HTR-8/SVneo (cell line): Measurements from ENCODE around the gene DIPK1B.

Experiments used
- DNase-seq: peaks from one replicate; pipeline ENCODE4 v3.0.0; 2011; ENCODE audit warnings: low spot score, mixed read lengths; ENCODE audit not compliant: insufficient read length
- FAIRE-seq: peaks from 2 replicates; lab custom pipeline; 2011; peaks lifted over from hg19 to GRCh38; lab: Jason Lieb, UNC

The DIPK1B gene

DNA sequence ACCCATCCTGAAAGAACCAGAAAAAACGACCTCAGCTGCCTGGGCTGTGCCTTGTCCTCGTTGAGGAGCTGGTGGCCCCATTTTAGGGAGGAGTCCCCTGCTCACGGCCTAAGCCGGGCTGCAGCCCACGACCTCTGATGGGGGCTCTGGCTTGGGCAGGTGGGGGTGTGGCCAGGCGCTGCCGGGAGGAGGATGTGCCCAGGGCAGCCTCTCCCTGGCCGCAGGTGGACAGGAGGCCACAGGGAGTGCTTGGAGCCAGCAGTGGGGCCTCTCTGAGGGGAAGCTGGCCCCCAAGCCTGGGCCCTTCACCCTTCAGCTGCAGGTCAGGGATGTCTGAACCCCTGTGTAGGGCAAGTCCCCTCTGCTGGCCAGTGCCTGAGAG lies 2.5 kb downstream of the DIPK1B start:
- FAIRE-seq (no peak), DNase-seq (no peak)

DNA sequence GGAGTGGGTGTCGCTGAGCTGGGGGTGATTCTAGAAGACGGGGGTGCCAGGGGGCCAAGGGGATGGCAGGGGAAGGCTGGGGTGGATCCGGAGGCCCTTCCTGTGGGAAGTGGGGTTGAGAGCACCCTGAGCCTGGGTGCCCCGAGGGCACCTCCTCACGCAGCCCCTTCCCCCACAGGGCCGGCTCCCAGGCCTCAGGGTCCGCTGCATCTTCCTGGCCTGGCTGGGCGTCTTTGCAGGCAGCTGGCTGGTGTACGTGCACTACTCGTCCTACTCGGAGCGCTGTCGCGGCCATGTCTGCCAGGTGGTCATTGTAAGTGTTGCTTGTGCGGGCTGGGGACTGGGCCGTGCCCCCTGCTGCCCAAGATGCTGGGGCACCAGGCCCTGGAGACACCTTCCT lies 5.0 kb downstream of the DIPK1B start:
- no peak for FAIRE-seq

DNA sequence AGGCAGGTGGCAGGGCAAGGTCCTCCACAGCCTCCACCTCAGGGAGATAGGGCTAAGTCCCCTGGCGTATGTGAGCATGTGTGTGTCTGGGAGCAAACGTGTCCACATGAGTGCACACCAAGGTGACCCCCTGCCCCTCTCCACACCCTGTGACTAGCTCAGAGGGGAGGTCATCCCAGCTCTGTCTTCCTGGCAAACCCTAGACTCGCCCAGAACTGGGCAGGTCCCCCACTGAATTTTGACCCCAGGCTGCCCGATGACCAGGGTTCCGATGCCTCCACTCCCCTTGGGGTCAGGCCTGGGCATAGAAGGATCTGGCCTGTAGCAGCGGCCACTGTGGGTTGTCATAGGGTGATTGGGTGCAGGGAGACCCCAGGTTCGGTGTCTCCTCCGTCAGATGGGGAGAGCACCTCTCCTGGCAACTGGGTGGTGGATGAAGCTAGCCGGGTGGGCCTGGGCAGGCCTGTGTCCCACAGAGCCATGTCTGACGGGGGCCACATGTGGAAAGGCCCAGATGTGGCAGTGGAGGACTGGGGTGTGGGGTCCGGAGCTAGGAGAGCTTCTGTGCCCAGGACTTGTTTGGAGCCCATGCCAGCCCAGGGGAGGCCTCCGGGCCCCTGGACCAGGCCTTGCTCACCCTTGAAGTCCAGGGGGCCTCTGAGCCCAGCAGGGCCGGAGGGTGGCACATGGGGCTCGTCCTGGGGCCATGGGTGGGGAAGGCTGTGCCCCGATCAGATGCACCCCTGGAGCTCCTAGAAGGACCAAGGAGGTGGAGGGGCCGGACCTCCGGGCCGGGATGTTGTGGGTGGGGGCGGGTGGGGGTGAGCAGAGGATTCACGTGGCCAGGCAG lies 6.2 kb downstream of the DIPK1B start:
- DNase-seq, result no peak
- FAIRE-seq, result no peak

More for the DNA sequence above, 5.0 kb downstream of the DIPK1B start:
- no peak for DNase-seq

DNA sequence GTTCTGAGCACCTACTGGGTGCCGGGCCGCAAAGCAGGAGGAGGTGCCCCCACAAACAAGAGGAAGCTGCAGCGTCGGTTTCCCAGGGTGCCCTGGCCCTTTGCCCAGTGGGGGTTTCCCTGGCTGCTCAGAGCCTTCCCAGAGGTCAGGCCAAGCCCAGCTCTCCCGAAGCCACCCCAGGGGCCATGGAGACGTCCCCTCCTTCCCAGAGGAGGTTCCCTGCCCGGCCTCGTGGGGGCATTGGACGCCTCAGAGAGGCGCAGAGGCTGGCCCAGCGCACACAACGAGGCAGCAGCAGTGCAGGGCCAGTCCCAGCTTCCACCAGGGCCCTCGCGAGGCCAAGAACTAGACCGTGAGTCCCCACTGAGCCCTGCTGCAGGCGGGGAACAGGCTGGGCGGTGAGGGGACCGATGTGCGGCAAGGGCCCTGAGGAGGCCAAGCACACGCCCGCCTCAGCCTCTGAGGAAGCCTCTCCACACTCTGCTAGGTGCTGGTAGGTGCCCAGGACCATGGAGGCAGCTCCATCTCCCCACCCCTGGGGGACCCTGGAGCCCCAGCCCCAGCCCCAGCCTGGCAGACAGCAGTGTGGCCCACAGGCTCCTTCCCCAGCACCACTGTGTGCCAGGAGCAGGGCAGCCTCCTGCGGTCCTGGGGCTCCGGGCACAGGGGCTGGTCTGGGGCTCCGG lies 7.0 kb downstream of the DIPK1B start:
- DNase-seq, result no peak
- FAIRE-seq, result no peak

DNA sequence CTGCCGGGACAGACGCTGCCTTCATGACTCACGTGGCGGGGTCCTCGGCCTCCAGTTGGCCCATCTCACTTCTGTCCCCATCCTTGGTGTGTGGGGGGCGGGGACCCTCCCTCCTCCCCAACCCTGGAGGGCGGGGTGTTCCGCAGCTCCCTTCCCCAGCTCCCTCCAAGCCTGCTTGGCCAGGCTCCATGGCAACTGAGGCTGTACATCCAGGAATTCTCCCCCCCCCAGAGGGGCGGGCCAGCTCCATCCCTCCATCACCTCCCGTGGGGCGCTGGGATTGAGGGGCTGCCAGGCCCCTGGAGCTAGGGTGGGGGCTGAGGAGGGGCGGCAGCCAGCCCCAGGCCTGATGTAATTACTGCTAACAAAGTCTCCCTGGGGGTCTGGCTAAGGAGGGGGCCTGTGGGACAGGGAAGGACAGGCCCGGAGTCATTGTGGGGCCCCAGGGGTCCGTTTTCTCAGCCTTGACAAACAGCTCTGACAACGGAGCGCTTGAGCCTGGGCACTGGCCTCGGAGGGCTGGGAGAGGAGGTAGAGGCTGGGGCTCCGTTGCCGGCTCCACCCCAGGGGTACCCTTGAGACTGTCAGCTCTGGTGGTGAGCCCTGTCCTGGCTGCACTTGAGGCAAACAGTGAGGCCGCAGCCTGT lies 8.0 kb downstream of the DIPK1B start:
- DNase-seq (no peak), FAIRE-seq (no peak)

DNA sequence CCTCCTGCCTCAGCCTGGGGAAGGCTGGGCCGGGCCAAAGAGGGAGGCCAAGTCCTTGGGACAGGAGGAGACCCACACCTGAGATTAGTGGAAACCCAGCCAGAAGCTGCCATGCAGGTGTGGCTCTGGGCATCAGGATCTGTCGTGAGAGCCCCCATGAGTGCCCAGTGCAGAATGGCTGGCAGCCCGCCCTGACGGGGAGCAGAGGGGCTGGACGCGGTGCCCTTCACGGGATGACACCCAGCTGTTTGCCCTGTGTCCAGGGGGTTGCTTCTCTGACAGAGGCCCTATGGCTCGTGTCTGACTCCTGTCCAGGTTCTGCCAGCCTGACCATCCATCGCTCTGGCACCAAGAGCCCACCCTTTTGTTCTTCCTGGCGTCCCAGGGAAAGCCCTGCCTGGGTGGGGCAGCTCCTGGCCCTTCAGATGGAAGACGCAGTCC lies 8.5 kb downstream of the DIPK1B start:
- DNase-seq (no peak), FAIRE-seq (no peak)

DNA sequence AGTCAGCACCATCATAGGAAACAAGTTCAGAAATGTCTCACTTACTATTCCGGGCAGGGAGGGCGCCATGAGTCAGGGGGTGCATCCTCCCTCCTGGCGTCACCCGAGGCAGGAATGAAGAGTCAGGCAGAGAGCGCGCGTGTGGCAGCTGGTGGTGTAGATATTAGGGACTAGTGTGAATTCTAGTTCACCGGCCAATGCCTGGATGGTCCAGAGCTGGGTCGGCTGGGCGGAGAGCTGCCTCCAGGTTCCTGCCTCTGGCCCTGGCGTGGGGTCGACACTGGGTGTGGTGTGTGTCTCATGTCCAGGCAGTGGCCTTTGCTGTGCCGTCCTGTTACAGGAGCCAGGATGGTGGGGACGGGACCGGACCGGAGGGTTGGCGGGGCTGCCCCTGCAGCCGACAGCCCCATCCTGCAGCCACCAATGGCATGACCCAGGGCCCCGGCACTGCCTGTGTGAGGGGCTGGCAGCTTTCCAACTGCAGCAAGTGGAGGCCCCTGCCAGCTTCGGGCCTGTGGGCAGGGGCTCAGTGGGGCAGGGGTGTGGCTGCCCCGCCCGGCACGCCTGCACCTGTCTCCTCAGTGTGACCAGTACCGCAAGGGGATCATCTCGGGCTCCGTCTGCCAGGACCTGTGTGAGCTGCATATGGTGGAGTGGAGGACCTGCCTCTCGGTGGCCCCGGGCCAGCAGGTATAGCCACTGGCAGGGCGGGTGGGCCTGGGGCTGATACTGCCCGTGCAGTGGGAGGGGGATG lies 9.1 kb downstream of the DIPK1B start:
- FAIRE-seq (no peak), DNase-seq (no peak)

DNA sequence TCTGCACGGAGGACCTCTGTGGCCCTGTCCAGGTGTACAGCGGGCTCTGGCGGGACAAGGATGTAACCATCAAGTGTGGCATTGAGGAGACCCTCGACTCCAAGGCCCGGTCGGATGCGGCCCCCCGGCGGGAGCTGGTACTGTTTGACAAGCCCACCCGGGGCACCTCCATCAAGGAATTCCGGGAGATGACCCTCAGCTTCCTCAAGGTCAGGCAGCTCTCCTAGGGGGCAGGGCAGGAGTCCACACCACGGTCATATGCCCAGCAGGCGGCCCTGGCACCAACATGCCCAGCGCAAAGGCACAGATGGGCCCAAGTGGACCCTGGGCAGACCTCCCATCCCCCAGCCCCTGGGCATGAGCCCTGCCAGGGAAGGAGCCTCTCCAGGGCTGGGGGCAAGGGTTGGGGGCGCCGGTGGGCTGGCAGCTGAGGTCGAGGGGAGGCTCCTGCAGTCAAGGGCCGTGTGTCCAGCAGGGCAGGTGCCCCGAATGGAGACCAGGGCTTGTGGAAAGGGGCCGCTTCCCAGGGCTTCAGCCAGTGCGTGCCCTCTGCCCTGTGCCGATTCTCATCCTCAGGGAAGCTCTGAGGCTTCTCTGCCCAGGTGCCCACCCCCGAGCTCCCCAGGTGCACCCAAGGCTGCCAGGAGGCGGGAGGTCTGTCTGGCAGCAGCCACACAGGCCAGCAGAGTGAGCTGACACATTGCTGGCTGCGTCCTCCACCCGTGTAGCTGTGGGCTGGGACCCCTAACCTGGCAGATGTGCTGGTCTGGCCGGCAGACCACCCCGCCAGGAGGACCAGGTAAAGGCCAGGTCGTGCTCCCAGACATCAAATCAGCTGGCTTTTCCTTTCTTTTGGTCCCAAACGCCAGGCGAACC lies 10.0 kb downstream of the DIPK1B start:
- no peak for FAIRE-seq

DNA sequence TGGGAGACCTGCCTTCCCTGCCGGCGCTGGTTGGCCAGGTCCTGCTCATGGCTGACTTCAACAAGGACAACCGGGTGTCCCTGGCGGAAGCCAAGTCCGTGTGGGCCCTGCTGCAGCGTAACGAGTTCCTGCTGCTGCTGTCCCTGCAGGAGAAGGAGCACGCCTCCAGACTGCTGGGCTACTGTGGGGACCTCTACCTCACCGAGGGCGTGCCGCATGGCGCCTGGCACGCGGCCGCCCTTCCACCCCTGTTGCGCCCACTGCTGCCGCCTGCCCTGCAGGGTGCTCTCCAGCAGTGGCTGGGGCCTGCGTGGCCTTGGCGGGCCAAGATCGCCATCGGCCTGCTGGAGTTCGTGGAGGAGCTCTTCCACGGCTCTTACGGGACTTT lies 10.6 kb downstream of the DIPK1B start:
- FAIRE-seq (no peak), DNase-seq (no peak)

More for the DNA sequence above, 10.0 kb downstream of the DIPK1B start:
- DNase-seq, result no peak

DNA sequence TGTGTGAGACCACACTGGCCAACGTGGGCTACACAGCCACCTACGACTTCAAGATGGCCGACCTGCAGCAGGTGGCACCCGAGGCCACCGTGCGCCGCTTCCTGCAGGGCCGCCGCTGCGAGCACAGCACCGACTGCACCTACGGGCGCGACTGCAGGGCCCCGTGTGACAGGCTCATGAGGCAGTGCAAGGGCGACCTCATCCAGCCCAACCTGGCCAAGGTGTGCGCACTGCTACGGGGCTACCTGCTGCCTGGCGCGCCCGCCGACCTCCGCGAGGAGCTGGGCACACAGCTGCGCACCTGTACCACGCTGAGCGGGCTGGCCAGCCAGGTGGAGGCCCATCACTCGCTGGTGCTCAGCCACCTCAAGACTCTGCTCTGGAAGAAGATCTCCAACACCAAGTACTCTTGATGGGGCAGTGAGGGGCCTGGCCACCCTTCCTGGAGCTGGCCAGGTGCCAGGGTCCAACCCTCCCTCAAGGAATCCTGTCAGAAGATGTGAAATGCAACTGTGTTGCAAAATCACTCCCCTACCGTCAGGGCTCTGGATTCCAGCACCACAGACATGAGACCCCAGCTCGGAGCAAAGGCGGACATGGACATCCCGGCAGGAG lies 11.1 kb downstream of the DIPK1B start:
- no peak for DNase-seq
- no peak for FAIRE-seq

DNA sequence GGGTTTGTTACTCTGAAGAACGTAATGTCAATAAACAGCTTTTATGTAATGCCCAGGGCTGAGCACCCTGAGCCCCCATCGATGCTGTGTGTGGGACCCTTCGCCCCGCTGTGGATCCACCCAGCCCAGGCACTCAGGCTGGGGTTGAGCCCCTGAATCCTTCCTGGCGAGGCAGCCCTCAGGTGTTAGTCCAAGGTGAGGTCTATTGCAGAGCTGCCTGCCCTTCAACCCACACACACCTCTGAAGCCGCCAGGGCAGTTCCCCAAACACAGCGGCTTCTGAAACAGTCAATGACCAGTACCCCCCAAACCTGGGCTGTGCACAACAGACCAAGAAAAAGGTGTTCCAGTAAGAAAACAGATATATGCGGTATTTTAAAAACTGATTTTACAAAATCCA lies 11.6 kb downstream of the DIPK1B start:
- FAIRE-seq, result no peak
- no peak for DNase-seq

DNA sequence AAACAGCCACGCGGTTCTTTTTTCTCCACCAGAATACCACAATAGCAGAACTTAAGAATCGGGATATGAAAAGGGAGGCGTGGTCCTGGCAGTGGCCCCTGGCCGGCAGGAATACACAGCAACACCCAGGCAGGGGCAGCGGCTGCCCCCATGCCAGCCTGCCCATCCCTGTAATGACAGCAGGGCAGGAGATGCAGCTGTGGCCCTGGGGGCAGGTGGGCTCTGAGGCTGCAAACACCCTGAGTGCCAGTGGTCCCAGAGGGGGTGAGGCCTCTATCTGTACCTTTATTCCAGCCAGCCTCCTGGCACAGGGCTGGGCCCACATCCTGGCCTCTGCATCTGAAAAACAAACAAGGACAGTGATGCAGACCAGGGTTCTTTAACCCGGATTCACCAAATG lies 12.4 kb downstream of the DIPK1B start:
- FAIRE-seq (no peak), DNase-seq (no peak)

DNA sequence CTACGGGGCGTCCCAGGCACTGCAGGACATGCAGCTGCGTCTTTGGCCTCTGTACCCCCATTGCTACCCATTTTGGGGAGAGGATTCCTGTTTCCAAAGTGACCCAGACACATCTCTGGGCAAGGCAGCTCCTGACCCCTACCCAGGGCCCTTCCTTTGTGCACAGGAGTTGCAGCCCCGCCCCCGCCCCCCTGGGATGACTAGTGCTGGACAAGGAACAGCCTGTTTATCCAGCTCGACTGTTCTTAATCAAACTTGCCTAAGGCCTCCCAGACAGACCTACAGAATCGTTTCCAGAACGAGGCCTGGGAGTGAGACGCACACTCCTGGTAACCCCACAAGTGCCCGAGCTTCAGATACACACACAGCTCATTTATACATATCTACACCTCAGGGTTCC lies 13.2 kb downstream of the DIPK1B start:
- DNase-seq, result no peak
- no peak for FAIRE-seq

DNA sequence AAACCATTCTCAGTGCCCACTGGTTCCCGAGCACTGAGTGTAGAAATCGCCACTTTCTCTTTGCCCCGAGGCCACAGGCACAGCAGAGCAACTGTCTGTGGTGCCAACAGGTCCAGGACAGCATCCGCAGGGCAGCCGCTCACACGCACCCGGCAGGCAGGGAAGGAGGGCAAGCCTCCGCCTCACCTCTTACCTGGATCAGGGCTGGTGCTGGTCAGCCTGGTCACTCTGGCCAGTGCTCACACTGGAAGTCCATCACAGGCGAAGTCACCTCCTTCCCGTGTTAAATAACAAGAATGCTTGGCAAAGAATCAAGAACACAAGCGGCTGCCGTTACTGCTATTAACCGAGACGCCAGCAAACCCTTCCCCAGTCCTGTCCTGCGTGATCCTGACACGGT lies 13.7 kb downstream of the DIPK1B start:
- DNase-seq (no peak), FAIRE-seq (no peak)

DNA sequence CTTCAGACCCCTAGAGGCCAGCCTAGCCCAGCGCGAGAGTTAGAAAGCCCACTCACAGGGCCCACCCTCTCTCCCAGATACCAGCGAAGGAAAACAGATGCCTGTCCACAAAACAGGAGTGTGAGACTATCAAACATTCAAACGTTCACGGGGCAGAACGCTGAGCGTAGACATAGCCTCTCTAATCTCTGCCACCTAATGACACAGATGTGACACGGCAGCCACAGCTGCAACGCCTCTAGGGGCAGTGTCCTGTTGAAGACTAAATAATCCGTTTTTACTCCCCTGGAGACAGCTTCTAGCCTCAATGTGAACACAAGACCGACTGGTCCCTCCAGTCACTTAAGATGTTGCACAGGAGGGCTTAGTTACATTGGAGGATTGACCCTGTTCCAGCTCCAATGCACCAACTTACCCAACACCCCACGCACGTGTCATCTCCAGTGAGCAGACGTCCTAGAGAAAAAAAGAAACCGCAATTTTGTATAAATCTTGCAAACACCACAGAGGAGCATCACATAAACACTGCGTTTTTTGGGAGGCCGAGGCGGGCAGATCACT lies 14.3 kb downstream of the DIPK1B start:
- DNase-seq, result no peak
- FAIRE-seq, result no peak

DNA sequence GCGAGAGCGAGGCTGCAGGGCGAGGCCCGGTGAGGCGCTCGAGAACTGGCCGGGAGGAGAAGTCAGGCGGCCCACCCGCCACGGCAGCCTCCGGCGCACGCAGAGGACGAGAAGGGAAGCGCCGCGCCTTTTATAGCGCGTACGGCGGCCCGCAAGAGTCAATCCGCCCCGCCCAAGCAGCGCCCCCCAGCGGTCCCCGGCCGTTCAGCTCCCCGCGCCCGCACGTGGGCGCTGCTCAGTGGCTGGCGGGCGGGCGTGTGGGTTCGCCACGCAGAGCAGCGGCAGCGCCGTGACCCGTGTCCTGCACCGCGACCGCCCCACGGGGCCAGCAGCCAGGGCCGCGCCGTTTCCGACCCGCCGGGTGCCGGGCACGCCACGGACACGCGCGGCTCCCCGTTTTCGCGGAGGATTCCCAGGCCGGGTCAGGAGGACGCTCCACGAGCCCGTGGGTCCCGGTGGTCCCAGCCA lies 15.7 kb downstream of the DIPK1B start:
- DNase-seq (peak; percentile 75), FAIRE-seq (peak; percentile 13)

DNA sequence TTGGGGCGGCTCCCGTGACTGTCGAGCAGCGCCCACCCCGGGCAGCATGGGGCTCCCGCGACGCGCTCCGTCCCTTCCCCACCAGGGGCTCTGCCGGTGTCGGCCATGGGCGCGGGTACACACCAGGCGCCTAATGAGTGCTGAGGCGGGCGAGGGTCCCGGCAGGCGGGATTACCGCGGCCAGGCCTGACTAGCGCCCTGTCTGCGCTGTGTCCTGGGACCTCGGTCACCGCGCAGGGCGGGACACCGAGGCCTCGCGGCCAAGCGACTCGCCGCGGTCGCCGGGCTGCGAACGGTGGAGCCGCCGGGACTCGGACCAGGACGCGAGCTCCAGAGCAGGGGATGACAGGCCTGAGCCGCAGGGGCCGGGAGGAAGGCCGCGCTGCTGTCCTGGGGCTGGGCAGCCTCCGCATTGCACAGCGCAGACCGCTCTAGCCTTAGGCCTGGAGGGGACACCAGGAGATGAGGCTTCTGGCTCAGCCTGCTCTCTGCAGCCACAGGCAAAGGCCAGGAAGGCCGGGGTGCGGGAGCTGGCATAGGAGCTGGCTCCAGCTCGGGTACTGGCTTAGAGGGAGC lies 16.3 kb downstream of the DIPK1B start:
- DNase-seq (no peak), FAIRE-seq (no peak)

DNA sequence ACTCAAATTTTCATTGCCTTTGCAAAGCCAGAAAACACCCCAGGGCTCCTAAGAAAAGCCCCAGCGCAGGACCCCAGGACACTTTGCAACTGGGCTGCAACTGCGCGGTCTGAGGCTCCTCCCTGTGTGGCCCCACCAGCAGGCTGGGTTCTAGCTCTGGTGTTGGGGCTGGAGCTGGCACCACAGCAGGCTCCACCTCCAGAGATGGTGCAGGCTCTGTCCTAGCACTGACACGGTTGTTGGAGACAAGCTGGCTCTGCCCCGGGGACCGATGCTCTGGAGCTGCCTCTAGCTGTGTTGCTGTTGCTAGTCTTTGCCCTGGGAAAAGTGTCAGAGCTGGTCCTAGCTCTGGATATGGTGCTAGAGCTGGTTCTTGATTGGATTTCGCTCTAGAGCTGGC lies 16.8 kb downstream of the DIPK1B start:
- FAIRE-seq, result no peak

More for the DNA sequence above, 16.8 kb downstream of the DIPK1B start:
- DNase-seq, result no peak
